Loucy (cell line): ENCODE data around the gene MCC.

Experiments
- H2AFZ ChIP-seq: fragments of 200-600 bp; sonication (generic); 2 replicates; pipeline ENCODE4 v1.6.0; 2016; ENCODE audit warnings: antibody characterized with exemption, mild to moderate bottlenecking, low read length, moderate library complexity
- H3F3A ChIP-seq: fragments of 200-600 bp; 2 replicates; pipeline ENCODE4 v1.6.0; 2016; ENCODE audit warnings: antibody characterized with exemption, low read depth, mild to moderate bottlenecking
- H3K27me3 ChIP-seq: fragments of 200-600 bp; sonication (generic); 2 replicates; pipeline ENCODE4 v1.6.1; 2014; ENCODE audit warnings: low read length, mild to moderate bottlenecking; ENCODE audit not compliant: insufficient read depth, poor library complexity, severe bottlenecking
- H3K36me3 ChIP-seq: fragments of 200-600 bp; sonication (generic); 2 replicates; pipeline ENCODE4 v1.6.1; 2016; ENCODE audit warnings: low read length; ENCODE audit not compliant: insufficient read depth
- H3K4me1 ChIP-seq: fragments of 200-600 bp; sonication (generic); 2 replicates; pipeline ENCODE4 v1.5.1; 2014; ENCODE audit warnings: low read length, mild to moderate bottlenecking; ENCODE audit not compliant: insufficient read depth, poor library complexity, severe bottlenecking
- H3K4me2 ChIP-seq: fragments of 200-600 bp; sonication (generic); 2 replicates; pipeline ENCODE4 v1.6.0; 2014; ENCODE audit warnings: antibody characterized with exemption, low read length, low read depth, mild to moderate bottlenecking; ENCODE audit not compliant: poor library complexity, severe bottlenecking
- H3K4me3 ChIP-seq: fragments of 200-600 bp; sonication (generic); 2 replicates; pipeline ENCODE4 v1.5.1; 2014; ENCODE audit warnings: low read length, mild to moderate bottlenecking, mixed read lengths; ENCODE audit not compliant: poor library complexity, severe bottlenecking
- H3K79me2 ChIP-seq: fragments of 200-600 bp; sonication (generic); 2 replicates; pipeline ENCODE4 v1.6.1; 2014; ENCODE audit warnings: low read length; ENCODE audit not compliant: insufficient read depth
- H3K9ac ChIP-seq: fragments of 200-600 bp; sonication (generic); 2 replicates; pipeline ENCODE4 v1.6.0; 2014; ENCODE audit warnings: mild to moderate bottlenecking, low read depth, low read length, moderate library complexity; ENCODE audit not compliant: poor library complexity, severe bottlenecking
- H3K9me2 ChIP-seq: fragments of 200-600 bp; sonication (generic); replicated peaks from 2 replicates; pipeline ENCODE4 v1.6.1; 2016; ENCODE audit warnings: low read depth, low read length, mixed read lengths
- H3K9me3 ChIP-seq: fragments of 200-600 bp; sonication (generic); 2 replicates; pipeline ENCODE4 v1.6.1; 2014; ENCODE audit warnings: mild to moderate bottlenecking, antibody characterized with exemption, low read length, low read depth; ENCODE audit not compliant: insufficient read depth
- H4K20me1 ChIP-seq: fragments of 200-600 bp; sonication (generic); 2 replicates; pipeline ENCODE4 v1.6.0; 2014; ENCODE audit warnings: antibody characterized with exemption, low read length, mild to moderate bottlenecking; ENCODE audit not compliant: insufficient read depth, poor library complexity, severe bottlenecking
- EZH2phosphoT487 ChIP-seq: fragments of 200-600 bp; IDR thresholded peaks from 2 replicates; pipeline ENCODE4 v1.6.1; 2018; ENCODE audit warnings: antibody characterized with exemption, mild to moderate bottlenecking, moderate library complexity, borderline replicate concordance
- TF ChIP-seq, protein P1 (sequence below): fragments of 200-600 bp; sonication (generic); conservative IDR thresholded peaks from 2 replicates; pipeline ENCODE4 v1.5.1; 2014; ENCODE audit warnings: mild to moderate bottlenecking, antibody characterized with exemption, low read length

MCC gene

DNA sequence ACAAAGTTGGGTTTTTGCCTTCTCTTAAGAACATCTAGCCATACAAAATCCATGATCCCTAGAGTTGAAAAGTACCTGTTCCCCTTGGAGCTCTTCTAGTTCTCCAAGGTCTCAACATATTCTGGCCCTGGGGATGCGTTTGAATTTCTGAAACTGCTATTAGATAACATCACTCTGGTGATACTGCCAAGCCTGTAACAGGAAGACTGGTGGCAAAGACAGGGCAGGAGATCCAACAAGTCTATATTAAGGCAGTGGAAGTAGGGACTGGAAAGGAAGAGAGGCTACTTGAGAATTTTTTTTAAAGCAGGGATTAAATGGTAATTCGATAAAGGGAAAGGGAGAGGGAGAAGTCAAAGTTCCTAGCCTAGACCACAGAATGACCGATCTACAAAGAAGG is 264.9 kb downstream of the MCC start:
- H4K20me1 ChIP-seq: no peaks in the 10 kb centered on the region
- H3K9me2 ChIP-seq: no peaks in the 10 kb centered on the region
- H3K9ac ChIP-seq: no peak overlapping the region
- no peaks in the 10 kb centered on the region for H3K27me3 ChIP-seq
- no peak overlapping the region for H2AFZ ChIP-seq
- no peak overlapping the region for H3K4me3 ChIP-seq
- H3K4me1 ChIP-seq: peaks cover 3% of the 10 kb centered on the region
- no peaks in the 10 kb centered on the region for H3K79me2 ChIP-seq
- no peak for TF ChIP-seq EZH2phosphoT487
- TF ChIP-seq, protein P1, sequence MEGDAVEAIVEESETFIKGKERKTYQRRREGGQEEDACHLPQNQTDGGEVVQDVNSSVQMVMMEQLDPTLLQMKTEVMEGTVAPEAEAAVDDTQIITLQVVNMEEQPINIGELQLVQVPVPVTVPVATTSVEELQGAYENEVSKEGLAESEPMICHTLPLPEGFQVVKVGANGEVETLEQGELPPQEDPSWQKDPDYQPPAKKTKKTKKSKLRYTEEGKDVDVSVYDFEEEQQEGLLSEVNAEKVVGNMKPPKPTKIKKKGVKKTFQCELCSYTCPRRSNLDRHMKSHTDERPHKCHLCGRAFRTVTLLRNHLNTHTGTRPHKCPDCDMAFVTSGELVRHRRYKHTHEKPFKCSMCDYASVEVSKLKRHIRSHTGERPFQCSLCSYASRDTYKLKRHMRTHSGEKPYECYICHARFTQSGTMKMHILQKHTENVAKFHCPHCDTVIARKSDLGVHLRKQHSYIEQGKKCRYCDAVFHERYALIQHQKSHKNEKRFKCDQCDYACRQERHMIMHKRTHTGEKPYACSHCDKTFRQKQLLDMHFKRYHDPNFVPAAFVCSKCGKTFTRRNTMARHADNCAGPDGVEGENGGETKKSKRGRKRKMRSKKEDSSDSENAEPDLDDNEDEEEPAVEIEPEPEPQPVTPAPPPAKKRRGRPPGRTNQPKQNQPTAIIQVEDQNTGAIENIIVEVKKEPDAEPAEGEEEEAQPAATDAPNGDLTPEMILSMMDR: no peak
- no peaks in the 10 kb centered on the region for H3K36me3 ChIP-seq
- H3K4me2 ChIP-seq: no peak overlapping the region
- H3K9me3 ChIP-seq: no peaks in the 10 kb centered on the region
- H3F3A ChIP-seq: no peaks in the 10 kb centered on the region

DNA sequence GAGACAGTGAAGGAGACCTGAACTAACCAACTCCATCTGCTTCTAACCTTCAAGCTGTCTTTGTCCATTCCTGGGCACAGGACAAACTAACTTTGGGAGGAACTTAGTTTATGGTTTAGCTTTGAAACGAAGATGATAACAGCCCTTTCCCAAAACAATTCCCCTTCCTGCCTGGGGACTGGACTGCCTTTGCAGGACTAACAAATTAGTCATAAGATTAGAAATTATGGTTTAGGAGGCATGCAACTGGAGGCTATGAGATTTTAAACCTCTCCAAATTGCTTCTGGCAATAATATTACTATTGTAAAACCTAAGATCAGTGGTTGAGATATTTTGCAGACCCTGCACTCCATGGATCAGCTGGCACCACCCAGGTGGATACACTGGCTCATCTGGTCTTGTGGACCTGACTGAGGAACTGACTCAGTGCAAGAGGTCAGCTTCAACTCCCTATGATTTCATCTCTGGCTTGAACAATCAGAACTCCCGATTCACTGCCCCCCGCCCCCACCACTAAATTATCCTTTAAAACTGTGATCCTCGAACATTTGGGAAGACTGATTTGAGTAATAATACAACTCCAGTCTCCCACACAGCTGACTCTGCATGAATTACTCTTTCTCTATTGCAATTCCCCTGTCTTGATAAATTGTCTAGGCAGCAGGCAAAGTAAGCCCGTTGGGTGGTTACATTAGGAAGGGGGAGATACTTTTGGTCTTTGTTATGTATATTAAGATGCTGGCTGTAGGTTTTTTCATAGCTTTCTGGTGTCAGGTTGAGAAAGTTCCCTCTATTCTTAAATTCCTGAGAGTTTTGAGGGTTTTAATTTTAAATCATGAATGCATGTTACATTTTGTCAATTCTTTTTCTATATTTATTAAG is 266.7 kb downstream of the MCC start:
- Histone ChIP-seq H3K4me3 (no peak overlapping the region), H3K9me3 (no peaks in the 10 kb centered on the region), H2AFZ (no peak overlapping the region), H3K9ac (no peak overlapping the region), H3K4me2 (no peak overlapping the region), H3F3A (no peaks in the 10 kb centered on the region), H3K27me3 (no peaks in the 10 kb centered on the region), H3K36me3 (no peaks in the 10 kb centered on the region), H3K79me2 (no peaks in the 10 kb centered on the region), H4K20me1 (no peaks in the 10 kb centered on the region), H3K4me1 (peaks cover 3% of the 10 kb centered on the region), H3K9me2 (no peaks in the 10 kb centered on the region)
- TF ChIP-seq, protein P1: no peak
- no peak for TF ChIP-seq EZH2phosphoT487

DNA sequence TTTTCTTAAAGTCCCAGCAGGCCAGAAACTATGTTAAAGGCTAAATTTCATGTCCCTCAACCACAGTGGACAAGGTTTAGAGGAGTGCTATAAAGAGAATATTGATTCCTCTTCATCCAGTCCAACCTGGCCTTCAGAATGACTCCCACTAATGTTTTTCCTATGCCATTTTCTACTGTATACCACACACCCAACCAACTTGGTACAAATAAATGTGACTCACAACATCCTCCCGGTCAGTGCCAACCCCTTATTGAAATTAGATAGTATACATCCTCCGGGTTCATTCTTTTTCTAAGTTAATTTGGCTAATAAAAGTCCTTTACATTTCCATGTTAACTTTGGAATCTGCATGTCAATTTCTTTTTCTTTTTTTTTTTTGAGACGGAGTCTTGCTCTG is 268.6 kb downstream of the MCC start:
- H3K9ac ChIP-seq: no peak overlapping the region
- no peaks in the 10 kb centered on the region for H3F3A ChIP-seq
- H3K36me3 ChIP-seq: no peaks in the 10 kb centered on the region
- no peaks in the 10 kb centered on the region for H3K79me2 ChIP-seq
- no peaks in the 10 kb centered on the region for H3K9me3 ChIP-seq
- no peaks in the 10 kb centered on the region for H4K20me1 ChIP-seq
- no peak overlapping the region for H3K4me2 ChIP-seq
- H3K4me3 ChIP-seq: no peak overlapping the region
- peaks cover 5% of the 10 kb centered on the region for H3K4me1 ChIP-seq
- no peaks in the 10 kb centered on the region for H3K27me3 ChIP-seq
- TF ChIP-seq, protein P1: no peak
- no peak for TF ChIP-seq EZH2phosphoT487
- H3K9me2 ChIP-seq: no peaks in the 10 kb centered on the region
- no peak overlapping the region for H2AFZ ChIP-seq
